GM21390 (cell line): ENCODE results near the gene ZC3H10.
"Not testable (repeated sequence)": the region's sequence is repeated elsewhere in the genome, so short reads cannot be mapped to it uniquely, and the experiment has no call there.

Experiments
- ATAC-seq: cut with Tn5 transposase; IDR thresholded peaks from one replicate; pipeline ENCODE4 v1.9.1; 2021; ENCODE audit not compliant: unreplicated experiment

The ZC3H10 gene

GRCh38 chr12:56153678-56154065, 35.6 kb downstream of the ZC3H10 start:
- no peak for ATAC-seq

- ATAC-seq: no peak
These were observed 36.2 kb downstream of the ZC3H10 start for GRCh38 chr12:56154246-56154771.

- no peak for ATAC-seq
These were observed 36.8 kb downstream of the ZC3H10 start for GRCh38 chr12:56154818-56155217.

- no peak for ATAC-seq
These were observed 37.3 kb downstream of the ZC3H10 start for GRCh38 chr12:56155256-56155845.

GRCh38 chr12:56156464-56157200, 38.6 kb downstream of the ZC3H10 start:
- not testable (repeated sequence) for ATAC-seq

- ATAC-seq: peak; percentile 36
These were observed 39.3 kb downstream of the ZC3H10 start for GRCh38 chr12:56157201-56158028.

GRCh38 chr12:56158029-56158925, 40.2 kb downstream of the ZC3H10 start, which contains the start of gene MYL6:
Gene MYL6 (plus strand): TSS chr12:56158359. CDS start chr12:56158402, 43 bp downstream.
- peak; percentile 78 for ATAC-seq

- ATAC-seq: no peak
These were observed 40.9 kb downstream of the ZC3H10 start for GRCh38 chr12:56158926-56159461.

- no peak for ATAC-seq
These were observed 41.6 kb downstream of the ZC3H10 start for GRCh38 chr12:56159482-56160192.

- no peak for ATAC-seq
These were observed 42.2 kb downstream of the ZC3H10 start for GRCh38 chr12:56160193-56160763.

GRCh38 chr12:56160894-56161689, 43.0 kb downstream of the ZC3H10 start:
- no peak for ATAC-seq

GRCh38 chr12:56161690-56162351, 43.8 kb downstream of the ZC3H10 start:
- no peak for ATAC-seq

- no peak for ATAC-seq
These were observed 44.6 kb downstream of the ZC3H10 start for GRCh38 chr12:56162468-56163290.

GRCh38 chr12:56163533-56164344, 45.7 kb downstream of the ZC3H10 start:
- ATAC-seq: no peak

GRCh38 chr12:56164345-56164729, 46.3 kb downstream of the ZC3H10 start:
- no peak for ATAC-seq

- ATAC-seq: no peak
These were observed 47.3 kb downstream of the ZC3H10 start for GRCh38 chr12:56165369-56165768.
